GM21786 (cell line): Measurements from ENCODE around the gene PRSS8.
"Not testable (repeated sequence)": the region's sequence is repeated elsewhere in the genome, so short reads cannot be mapped to it uniquely, and the experiment has no call there.

Source experiments
- ATAC-seq: cut with Tn5 transposase; IDR thresholded peaks from one replicate; pipeline ENCODE4 v1.9.1; 2021; ENCODE audit not compliant: unreplicated experiment

Gene PRSS8

DNA sequence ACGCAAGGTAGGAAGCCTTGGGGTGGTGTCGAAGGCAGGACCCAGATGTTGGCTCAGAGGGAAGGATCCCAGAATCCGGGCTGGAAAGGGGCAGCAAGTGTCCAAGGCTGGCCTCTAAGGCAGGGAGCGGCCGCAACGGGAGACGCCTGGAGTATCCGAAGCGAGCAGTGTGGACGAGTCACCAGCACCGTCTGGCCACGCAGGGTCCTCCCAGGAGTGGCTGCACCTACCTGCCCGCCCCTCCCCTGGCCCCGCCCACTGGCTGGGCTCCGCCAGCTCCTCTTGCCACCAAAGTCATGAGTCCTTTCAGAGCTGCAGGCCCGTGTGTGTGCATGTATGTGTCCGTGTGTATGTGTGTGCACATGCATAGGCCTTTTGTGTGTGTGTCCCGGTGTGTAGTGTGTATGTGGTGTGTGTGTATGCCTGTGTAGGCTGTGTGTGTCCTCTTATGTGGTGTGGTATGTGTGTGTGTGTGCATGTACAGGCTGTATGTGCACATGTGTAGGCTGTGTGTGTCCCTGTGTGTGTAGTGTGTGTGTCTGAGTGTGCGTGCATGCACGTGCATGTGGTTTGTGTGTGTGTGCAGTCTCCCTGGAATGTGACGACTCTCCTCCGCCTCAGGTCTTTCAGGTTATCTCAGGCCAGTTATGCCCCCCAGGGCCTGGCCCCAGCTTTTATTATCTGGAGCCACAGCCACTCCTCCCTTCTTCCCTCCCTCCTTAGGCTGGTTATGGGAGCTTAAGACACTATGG lies at the start of gene PRSS8:
Gene PRSS8, minus strand, starts transcription at position 193 of the 752 bp plus-strand sequence. CDS start 229 bp downstream, outside the sequence.
- ATAC-seq = no peak

DNA sequence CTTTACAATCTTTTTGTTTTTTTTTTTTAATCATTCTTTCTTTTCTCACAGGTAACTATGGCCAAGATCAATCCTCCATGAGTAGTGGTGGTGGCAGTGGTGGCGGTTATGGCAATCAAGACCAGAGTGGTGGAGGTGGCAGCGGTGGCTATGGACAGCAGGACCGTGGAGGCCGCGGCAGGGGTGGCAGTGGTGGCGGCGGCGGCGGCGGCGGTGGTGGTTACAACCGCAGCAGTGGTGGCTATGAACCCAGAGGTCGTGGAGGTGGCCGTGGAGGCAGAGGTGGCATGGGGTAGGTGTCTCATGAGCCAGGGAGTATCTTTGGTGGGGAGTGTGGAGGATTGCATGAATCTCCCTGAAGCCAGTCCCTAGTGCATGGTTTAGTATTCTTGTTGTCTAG lies 49.4 kb upstream of the PRSS8 start:
- no peak for ATAC-seq

DNA sequence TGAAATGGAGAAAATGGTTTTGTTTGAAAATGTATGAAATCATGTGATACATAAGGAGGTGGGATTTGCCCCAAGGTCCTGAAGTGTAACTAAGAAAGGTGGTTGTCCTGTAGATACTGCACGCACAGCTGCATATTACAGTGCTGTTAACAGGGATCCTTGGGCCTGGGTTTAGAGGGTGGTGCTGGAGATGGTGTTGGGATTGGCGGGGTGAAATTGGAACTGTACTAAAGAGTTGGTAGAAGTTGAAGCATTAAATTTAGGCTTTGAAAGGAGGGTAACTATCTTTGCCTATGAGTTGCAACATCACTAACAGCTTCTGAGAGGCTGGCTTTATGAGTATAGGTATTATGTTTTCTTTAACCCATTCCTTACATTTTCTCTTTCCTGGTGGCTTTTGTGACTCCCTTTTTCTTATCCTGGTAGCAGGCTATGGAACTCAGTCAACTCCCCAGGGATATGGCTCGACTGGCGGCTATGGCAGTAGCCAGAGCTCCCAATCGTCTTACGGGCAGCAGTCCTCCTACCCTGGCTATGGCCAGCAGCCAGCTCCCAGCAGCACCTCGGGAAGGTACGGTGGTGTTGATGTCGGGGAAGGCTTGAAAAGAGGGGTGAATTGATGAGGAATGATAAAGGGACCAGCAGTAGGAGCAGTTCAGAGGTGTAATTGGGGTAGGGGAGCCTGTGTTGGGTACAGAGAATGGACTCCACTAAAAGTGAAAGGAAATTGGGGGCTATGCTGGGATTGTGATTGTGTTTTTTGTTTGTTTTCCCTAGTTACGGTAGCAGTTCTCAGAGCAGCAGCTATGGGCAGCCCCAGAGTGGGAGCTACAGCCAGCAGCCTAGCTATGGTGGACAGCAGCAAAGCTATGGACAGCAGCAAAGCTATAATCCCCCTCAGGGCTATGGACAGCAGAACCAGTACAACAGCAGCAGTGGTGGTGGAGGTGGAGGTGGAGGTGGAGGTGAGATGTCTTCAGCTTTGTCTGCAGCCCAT lies 48.2 kb upstream of the PRSS8 start:
- ATAC-seq = no peak

DNA sequence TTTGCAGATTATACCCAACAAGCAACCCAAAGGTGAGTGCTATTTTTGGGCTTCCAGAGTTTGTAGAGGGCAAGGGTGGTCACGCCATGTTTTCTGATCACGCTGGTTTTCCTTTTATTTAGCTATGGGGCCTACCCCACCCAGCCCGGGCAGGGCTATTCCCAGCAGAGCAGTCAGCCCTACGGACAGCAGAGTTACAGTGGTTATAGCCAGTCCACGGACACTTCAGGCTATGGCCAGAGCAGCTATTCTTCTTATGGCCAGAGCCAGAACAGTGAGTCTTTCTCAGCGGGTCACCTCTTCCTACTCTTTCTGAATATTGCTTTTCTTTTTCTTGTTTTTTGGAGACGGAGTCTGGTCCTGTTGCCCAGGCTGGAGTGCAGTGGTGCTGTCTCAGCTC lies 46.9 kb upstream of the PRSS8 start:
- ATAC-seq = no peak

DNA sequence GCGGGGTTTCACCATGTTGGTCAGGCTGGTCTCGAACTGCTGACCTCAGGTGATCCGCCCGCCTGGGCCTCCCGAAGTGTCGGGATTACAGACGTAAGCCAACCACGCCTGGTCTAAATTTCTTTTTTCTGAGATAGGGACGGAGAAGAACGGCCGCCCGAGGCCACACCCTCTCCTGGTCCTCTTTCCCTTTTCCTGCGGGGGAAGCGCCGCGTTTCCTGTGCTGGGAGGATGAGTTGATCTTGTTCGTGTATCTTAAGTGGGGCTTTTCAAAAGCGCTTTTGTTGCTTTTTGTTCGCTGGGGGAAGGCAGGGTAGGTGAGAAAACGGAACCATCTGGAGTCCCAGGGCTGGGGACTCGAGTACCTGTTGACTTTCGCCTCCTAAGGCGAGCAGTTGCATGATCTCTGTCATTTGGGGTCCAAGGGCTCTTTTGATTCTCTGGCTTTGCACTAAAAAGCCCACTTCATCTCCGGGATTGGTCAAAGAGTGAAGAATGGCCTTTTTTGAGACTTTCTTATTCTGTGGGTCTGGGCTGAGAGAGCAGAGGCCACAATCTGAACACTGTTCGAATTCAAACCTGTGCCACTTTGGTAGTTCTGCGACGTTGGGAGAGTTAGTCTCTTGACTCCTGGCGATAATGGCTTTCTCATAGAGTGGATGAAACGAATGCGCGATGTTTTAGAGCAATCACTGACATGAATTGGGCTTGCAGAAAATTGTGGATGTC lies 45.7 kb upstream of the PRSS8 start:
- no peak for ATAC-seq

DNA sequence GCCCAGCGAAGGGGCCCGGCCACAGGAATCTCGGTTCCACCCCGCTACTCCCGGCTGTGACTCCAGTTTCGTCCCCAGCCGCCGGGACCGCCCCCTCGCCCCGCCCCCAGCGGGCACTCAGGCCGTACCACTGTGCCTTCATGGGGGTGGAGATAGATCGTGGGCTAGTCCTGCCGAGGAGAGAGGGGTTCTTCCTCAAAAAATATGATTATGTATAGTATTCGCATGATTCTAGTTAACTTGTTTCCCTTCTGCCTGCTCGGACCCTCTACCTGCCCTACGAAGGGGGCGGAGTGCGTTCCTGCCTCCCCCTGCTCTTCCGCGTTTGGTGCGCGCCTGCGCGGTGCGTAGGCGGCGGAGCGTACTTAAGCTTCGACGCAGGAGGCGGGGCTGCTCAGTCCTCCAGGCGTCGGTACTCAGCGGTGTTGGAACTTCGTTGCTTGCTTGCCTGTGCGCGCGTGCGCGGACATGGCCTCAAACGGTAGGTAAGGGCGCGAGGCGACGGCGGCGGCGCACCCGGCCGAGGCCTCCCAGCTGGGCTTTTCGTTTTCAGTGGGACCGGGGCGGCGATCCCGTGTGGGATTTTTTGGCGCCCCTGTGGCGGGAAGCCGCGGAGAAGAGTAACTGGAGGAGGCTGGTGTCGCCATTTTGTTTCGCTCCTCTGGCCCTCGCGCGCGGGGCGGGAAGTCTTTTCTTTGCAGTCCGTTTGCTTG lies 44.4 kb upstream of the PRSS8 start, which contains the start of gene FUS:
Gene FUS, plus strand, starts transcription at position 393 of the 713 bp plus-strand sequence. Its CDS starts 76 bp downstream, at position 469.
- peak; percentile 41 for ATAC-seq

DNA sequence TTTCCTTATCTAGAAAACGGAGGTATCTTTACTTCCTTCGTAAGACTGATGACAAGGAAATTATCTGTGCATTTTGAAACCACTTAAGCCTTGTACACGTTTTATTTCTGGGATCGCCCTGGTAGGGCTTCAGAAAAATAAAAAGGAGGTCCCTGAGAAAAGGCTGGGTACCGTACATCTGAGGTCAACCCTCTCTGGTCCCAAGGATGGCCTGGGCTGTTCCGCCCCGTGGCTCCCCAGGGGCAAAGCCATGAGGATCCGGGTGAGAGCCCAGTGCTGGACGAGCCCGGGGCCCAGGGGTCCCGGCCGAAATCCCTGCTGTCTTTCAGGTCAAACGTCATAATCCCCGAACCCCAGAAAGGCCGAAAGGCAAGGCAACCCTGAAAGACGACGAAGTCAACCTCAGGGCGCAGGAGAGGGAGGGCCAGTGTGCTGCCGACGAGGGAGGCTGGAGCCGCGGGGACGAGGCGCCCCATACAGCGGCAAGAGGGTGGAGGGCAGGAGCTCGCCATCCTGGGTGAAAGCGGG lies 43.8 kb upstream of the PRSS8 start:
- peak; percentile 3 for ATAC-seq

DNA sequence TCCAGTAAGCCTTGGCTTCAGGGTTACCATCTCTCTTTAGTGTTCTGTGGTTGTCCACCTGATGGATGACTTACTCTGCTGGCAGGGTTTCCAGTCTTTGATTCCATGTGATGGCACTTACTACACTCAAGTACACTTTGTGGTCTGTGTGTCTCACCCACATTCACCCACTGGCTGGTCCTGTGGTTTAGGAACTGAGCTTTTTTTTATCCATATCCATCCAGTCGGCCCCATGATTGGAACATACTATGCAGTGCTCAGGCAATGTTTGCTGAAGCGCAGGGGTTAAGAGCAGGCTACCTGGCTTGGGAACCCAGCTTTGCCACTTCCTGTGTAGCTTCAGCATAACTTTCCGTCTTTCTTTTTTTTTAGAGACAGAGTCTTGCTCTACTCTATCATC lies 41.6 kb upstream of the PRSS8 start:
- ATAC-seq = no peak

DNA sequence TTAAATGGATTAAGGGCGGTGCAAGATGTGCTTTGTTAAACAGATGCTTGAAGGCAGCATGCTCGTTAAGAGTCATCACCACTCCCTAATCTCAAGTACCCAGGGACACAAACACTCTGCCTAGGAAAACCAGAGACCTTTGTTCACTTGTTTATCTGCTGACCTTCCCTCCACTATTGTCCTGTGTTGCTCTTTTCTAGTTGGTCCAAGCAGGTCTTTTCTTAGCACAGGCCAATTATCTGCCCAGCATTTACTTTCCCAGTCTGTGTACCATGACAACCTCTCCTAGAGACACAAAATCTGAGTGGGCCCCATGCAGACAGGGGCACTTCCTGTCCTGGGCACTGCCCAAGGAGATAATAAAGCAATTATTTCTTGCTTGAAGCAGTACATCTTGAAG lies 34.5 kb upstream of the PRSS8 start:
- ATAC-seq = not testable (repeated sequence)

DNA sequence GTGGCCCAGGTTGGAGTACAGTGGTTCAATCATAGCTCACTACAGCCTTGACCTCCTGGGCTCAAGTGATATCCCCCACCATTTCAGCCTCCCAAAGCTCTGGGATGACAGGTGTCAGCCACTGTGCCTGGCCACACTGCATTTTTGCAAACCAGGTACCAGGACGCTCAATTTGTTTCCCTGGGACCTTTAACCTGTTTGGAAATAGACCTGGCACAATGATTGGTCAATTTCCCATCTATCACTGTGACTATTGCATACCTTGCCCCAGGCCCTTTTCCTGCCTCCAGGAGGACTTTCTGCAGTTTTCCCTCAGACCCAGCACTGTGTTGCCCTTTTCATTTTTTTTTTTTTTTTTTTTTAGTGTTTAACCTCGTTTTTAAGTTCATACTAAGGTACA lies 33.3 kb upstream of the PRSS8 start:
- ATAC-seq = no peak

DNA sequence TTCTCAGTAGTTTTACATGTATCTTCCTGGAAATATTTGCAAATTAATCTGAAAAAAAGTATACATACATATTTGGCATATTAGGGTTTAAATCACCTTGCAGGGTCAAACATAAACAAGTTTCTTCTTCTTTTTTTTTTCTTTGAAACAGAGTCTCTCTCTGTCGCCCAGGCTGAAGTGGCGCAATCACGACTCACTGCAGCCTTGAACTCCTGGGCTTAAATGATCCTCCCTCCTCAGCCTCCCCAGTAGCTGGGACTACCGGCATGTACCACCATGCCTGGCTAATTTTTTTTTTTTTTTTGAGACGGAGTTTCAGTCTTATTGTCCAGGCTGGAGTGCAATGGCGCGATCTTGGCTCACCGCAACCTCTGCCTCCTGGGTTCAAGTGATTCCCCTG lies 31.8 kb upstream of the PRSS8 start:
- no peak for ATAC-seq

DNA sequence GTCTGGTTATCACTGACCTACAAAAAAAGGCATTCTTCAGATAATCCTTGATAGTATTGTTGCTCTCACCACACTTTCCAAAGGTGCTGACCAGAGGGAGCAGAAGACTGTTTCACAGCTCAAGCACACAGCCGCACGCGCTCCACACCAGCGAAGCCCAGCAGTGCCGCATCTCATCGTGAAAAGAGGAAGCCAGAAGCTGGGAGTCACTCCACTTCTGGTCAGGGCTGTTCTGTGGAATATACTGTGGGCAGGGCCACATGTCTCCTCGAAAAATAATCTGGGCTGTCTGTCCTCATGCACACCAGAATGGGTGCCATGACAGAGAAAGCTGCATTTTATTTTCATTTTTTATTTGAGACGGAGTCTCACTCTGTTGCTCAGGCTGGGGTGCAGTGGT lies 21.6 kb upstream of the PRSS8 start:
- ATAC-seq = no peak

DNA sequence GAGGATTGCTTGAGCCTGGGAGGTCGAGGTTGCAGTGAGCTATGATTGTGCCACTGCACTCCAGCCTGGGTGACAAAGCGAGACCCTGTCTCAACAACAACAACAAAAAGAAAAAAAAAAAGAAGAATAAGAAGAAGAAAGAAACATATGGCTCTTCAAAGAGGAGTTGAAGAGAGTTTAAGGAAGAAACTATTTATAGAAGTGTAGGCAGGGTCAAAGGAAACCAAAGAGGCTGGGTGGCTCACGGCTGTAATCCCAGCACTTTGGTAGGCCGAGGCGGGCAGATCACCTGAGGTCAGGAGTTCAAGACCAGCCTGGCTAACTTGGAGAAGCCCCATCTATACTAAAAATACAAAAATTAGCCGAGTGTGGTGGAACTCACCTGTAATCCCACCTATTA lies 15.4 kb upstream of the PRSS8 start:
- not testable (repeated sequence) for ATAC-seq

DNA sequence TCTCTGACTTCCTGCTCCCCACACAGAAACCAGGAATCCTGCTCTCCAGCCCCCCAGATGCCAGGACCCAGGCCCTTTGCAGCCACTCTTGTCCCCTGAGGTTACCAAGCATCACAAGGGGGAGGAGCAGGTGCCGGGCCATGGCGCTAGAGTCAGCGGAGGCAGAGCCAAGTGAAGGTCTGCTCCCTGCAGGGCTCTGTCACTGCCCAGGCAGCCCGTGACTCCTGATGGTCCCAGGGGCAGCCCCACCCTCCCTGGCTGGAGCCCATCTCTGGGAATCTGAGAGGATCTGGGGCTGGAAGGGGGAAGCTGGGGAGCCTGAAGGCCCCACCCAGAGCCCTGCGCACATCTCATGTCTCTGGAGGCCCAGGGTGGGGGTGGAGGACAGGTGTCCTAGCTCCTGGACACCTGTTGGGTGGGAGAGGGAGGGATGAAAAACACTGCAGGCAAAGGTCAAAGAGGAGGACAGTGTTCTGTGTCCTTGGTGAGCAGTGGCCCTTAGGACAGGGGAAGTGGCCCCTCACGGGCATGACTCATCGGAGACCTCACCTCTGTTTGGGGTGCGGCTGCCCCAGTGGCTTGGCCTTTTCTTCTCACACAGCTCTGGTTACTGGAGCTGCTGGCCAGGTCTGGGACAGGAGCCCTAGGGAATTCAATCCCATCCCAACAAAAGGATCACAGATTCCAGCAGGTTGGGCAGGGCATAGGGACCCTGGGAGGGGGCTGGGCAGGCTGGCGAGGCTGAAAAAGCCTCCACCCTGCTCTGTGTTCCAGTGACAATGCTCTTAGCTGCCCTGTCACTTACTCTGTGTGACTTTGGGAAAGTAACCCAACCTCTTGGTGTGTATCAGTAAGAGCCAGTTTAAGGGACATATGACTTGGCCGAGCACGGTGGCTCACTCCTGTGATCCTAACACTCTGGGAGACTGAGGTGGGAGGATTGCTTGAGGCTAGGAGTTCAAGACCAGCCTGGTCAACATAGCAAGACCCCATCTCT lies 14.7 kb upstream of the PRSS8 start, which contains the start of gene PRSS36:
Gene PRSS36, minus strand, starts transcription at position 173 of the 997 bp plus-strand sequence. Its CDS starts 31 bp downstream, at position 142.
- no peak for ATAC-seq

DNA sequence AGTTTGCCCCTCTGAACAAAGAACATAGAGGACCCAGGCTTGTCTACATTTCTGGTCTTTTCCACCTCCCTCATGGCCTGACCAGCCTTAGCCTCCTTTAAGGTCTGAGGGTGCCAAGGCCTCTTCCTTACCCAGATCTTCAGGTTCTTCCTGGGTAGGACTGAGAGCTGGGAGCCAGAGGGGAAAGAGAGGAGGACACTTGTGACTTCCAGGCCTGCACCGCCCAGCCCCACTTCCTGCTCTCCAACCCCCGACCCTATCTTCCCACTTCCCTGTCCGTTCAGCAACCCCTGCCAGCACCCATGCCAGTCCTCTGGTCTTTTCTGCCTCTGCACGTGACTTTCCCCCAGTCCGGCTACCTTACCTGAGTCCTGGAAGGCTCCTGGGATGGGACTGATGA lies 13.8 kb upstream of the PRSS8 start:
- ATAC-seq = no peak

DNA sequence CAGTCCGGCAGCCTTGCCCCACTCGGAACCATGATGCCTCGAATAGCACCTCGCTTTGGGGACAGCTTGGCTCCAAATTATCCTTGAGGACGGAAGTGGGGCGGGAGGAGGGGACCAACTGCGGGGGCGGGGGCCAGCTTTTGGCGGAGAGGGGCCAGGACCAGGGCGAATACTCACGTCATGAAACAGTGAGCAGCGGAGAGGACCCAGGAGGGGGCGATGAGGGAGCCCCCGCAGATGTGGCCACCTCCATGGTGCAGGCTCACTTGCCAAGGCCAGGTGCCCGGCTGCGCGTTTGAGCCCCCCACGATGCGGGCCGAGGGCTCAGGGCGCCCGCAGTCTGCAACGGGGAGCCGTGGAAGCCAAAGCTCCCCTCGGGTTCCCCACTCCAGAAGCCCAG lies 13.4 kb upstream of the PRSS8 start:
- ATAC-seq = no peak

DNA sequence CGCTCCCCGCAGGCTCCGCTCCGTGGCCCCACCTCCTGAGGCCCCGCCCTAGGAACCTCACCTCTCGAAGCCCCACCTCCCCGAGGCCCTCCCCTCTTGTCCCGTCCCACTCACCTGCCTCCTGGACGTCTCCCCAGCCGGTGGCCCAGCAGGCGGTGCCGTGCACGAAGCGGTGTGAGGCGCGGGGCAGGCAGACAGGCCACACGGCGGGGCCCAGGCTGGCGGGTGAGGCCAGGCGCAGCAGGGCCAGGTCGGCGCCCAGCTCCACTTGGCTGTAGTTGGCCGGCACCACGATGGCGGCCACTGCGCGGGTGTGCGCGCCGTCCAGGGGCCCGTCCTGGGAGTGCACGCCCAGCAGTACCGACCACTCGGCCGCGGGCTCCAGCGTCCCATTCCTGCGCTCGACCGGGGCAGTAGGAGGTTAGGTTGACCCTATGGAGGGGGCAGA lies 12.8 kb upstream of the PRSS8 start:
- ATAC-seq = no peak

DNA sequence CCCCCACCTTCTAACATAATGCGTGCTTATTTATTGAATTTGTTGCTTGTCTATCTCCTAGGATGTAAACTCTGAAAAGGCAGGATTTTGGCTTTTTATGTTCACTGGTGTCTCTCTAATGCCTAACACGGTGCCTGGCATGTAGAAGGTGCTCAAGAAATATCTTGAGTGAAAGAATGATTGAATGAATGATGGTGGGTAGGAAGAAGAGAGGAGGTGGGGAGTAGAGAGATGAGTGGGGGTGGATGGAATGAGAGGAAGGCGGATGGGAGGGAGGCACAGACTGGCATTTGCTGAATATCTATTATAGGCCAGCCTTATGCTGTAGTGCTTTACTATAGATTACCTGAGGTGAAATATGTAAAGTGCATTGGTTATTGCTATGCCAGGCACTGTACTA lies 12.0 kb upstream of the PRSS8 start:
- no peak for ATAC-seq
